Caco-2 (cell line): ENCODE measurements around the gene CPNE1. TPM values are rescaled to one million over a fixed set of nuclear protein-coding genes. Genes with fewer than 3 reads are reported as not detected.
A peak's percentile ranks its signal among the peaks of the same experiment; 100 is the strongest.
"Not testable (repeated sequence)": the region's sequence is repeated elsewhere in the genome, so short reads cannot be mapped to it uniquely, and the experiment has no call there.

ENCODE experiments used
- BruUV-seq: library from RNA; stranded (reverse); fragments of 400-500 nt; replicated peaks from 2 replicates; lab custom pipeline; 2021; lab: Mats Ljungman, UMichigan
- CTCF ChIA-PET: fragments of 300-600 bp; sonication (Branson Sonifier 250); formaldehyde crosslinking; loops from one replicate; lab custom pipeline; 2022; ENCODE audit warnings: antibody characterized with exemption; lab: Charles Lee
- POLR2A ChIA-PET: fragments of 300-600 bp; sonication (Branson Sonifier 250); formaldehyde crosslinking; loops from one replicate; lab custom pipeline; 2022; ENCODE audit warnings: antibody characterized with exemption; lab: Charles Lee
- DNase-seq, 2 experiments: peaks; one replicate each; pipeline versions ENCODE4 v3.0.0 to v3.0.0-alpha.2; 2020 to 2022
- H3K27me3 ChIP-seq: replicated peaks from 2 replicates; pipeline ENCODE4 v1.6.0; 2011; ENCODE audit warnings: low read length; ENCODE audit not compliant: control insufficient read depth, insufficient read depth
- H3K36me3 ChIP-seq: 2 replicates; pipeline ENCODE4 v1.5.1; 2011; ENCODE audit warnings: low read length; ENCODE audit not compliant: control insufficient read depth, insufficient read depth
- H3K4me1 ChIP-seq: fragments of 250-450 bp; sonication (Bioruptor Pico); 2 replicates; pipeline ENCODE4 v1.5.1; 2020; ENCODE audit warnings: mild to moderate bottlenecking
- H3K4me3 ChIP-seq: 2 replicates; pipeline ENCODE4 v1.5.1; 2011; ENCODE audit warnings: low read depth, mild to moderate bottlenecking, control low read depth, low read length
- H3K9me3 ChIP-seq: fragments of 250-450 bp; sonication (Bioruptor Pico); 2 replicates; pipeline ENCODE4 v1.5.1; 2020; ENCODE audit warnings: mild to moderate bottlenecking, moderate library complexity
- H3K27ac Mint-ChIP-seq: one replicate; pipeline ENCODE4 v1.8.0; 2022; ENCODE audit warnings: mixed read lengths; ENCODE audit not compliant: unreplicated experiment
- H3K27me3 Mint-ChIP-seq: one replicate; pipeline ENCODE4 v1.8.0; 2022; ENCODE audit warnings: mixed read lengths; ENCODE audit not compliant: insufficient read depth, unreplicated experiment
- H3K36me3 Mint-ChIP-seq: one replicate; pipeline ENCODE4 v1.8.0; 2022; ENCODE audit warnings: mild to moderate bottlenecking, mixed read lengths; ENCODE audit not compliant: insufficient read depth, unreplicated experiment
- H3K4me1 Mint-ChIP-seq: one replicate; pipeline ENCODE4 v1.8.0; 2022; ENCODE audit warnings: low read depth, mixed read lengths; ENCODE audit not compliant: unreplicated experiment
- H3K4me3 Mint-ChIP-seq: one replicate; pipeline ENCODE4 v1.8.0; 2022; ENCODE audit warnings: mild to moderate bottlenecking, moderate library complexity, mixed read lengths; ENCODE audit not compliant: unreplicated experiment
- H3K9me3 Mint-ChIP-seq: one replicate; pipeline ENCODE4 v1.8.0; 2022; ENCODE audit warnings: mixed read lengths; ENCODE audit not compliant: unreplicated experiment
- CTCF ChIP-seq, 2 experiments: fragments of 200-600 bp in 1 of 2; IDR thresholded peaks; 1 replicate in 1 of 2; 2 replicates in 1 of 2; pipeline versions ENCODE4 v1.5.1 to v1.8.0; 2011 to 2022; ENCODE audit warnings: antibody characterized with exemption in 1 of 2, control low read depth in 1 of 2, inconsistent platforms in 1 of 2, low read depth in 1 of 2, low read length in 1 of 2, mild to moderate bottlenecking in 1 of 2, moderate library complexity in 1 of 2; ENCODE audit not compliant: insufficient read depth in 1 of 2, severe bottlenecking in 1 of 2, unreplicated experiment in 1 of 2
- intact Hi-C: fragments of 100-400 bp; cut with micrococcal nuclease; formaldehyde crosslinking; loops from one replicate; pipeline ENCODE4 v1.10.0; 2022; ENCODE audit not compliant: unreplicated experiment
- total RNA-seq: library from RNA; stranded (reverse); gene quantifications from 2 replicates; pipeline ENCODE4 v1.2.3, GENCODE V29; 2022

Gene CPNE1
- total RNA-seq, 1 experiment from 2014 or later: 833 TPM

GRCh38 chr20:35695245-35695749 lies 30.6 kb upstream of the CPNE1 start:
- peak in 1 of 2 experiments; percentile 30 for DNase-seq
- H3K9me3 ChIP-seq: no peaks in the 10 kb centered on the region
- H3K36me3 ChIP-seq: peaks cover 2% of the 10 kb centered on the region; the same call in 1 of the 2 replicates
- Mint-ChIP-seq H3K36me3 (peaks cover 58% of the 10 kb centered on the region), H3K4me3 (no peak overlapping the region), H3K9me3 (no peaks in the 10 kb centered on the region), H3K4me1 (peaks cover 17% of the 10 kb centered on the region), H3K27me3 (no peaks in the 10 kb centered on the region), H3K27ac (no peak overlapping the region)
- no peak overlapping the region for H3K4me3 ChIP-seq
- no peaks in the 10 kb centered on the region for H3K27me3 ChIP-seq
- H3K4me1 ChIP-seq: peaks cover 15% of the 10 kb centered on the region
- intact Hi-C loops: loop anchor here (5.0 kb wide), 1 partner anchor 233 kb away; no protein-coding TSS in a partner anchor
- POLR2A ChIA-PET: no interaction called here
- no peak for TF ChIP-seq CTCF (IDR thresholded peaks at IDR 0.05; ENCODE audit: insufficient read depth in 1 of 2, low read depth in 1 of 2, low read length in 1 of 2, severe bottlenecking in 1 of 2, unreplicated experiment in 1 of 2)
- CTCF ChIA-PET: interaction anchor here (0.9 kb wide), 1 partner anchor 76 kb away, joined by 3 read pairs; no protein-coding TSS in a partner anchor
- BruUV-seq: no TSS peak

- Mint-ChIP-seq H3K4me1 (no peaks in the 10 kb centered on the region), H3K27ac (no peak overlapping the region), H3K4me3 (no peak overlapping the region), H3K27me3 (no peaks in the 10 kb centered on the region), H3K36me3 (peaks cover 61% of the 10 kb centered on the region), H3K9me3 (peaks cover 13% of the 10 kb centered on the region)
- DNase-seq: peak in 1 of 2 experiments; percentile 31
- Histone ChIP-seq H3K4me3 (no peak overlapping the region), H3K4me1 (no peaks in the 10 kb centered on the region), H3K9me3 (peaks cover 9% of the 10 kb centered on the region; the same call in 1 of the 2 replicates), H3K36me3 (peaks cover 8% of the 10 kb centered on the region), H3K27me3 (no peaks in the 10 kb centered on the region)
- POLR2A ChIA-PET: interaction anchor here (0.6 kb wide), 1 partner anchor 40 kb away, joined by 4 read pairs; no protein-coding TSS in a partner anchor
- no TSS peak for BruUV-seq
- intact Hi-C loops: no loop called here
- no peak for TF ChIP-seq CTCF (IDR thresholded peaks at IDR 0.05; ENCODE audit: insufficient read depth in 1 of 2, low read depth in 1 of 2, low read length in 1 of 2, severe bottlenecking in 1 of 2, unreplicated experiment in 1 of 2)
- CTCF ChIA-PET: no interaction called here
Observed at GRCh38 chr20:35690265-35690664, 25.6 kb upstream of the CPNE1 start.

GRCh38 chr20:35686872-35687271 lies 22.2 kb upstream of the CPNE1 start:
- not testable (repeated sequence) for BruUV-seq, H3K4me1 Mint-ChIP-seq
- POLR2A ChIA-PET: interaction anchor here (0.8 kb wide), 1 partner anchor 23 kb away, joined by 3 read pairs; the partner anchor contains the start of genes CPNE1 and RBM12

GRCh38 chr20:35685368-35685767 lies 20.7 kb upstream of the CPNE1 start:
- ChIA-PET CTCF (interaction anchor here (1.4 kb wide), 1 partner anchor 199 kb away, joined by 5 read pairs; no protein-coding TSS in a partner anchor), POLR2A (interaction anchor here (0.6 kb wide), 1 partner anchor 9 kb away, joined by 19 read pairs; no protein-coding TSS in a partner anchor)
- H3K4me3 ChIP-seq, intact Hi-C loops, H3K27me3 Mint-ChIP-seq, H3K4me1 Mint-ChIP-seq, H3K9me3 ChIP-seq, H3K4me3 Mint-ChIP-seq, H3K36me3 ChIP-seq, BruUV-seq, H3K27ac Mint-ChIP-seq, H3K27me3 ChIP-seq, H3K4me1 ChIP-seq: not testable (repeated sequence)
- peak in 1 of 2 experiments; percentile 19 for DNase-seq
- peaks cover 45% of the 10 kb centered on the region for H3K36me3 Mint-ChIP-seq
- peaks cover 13% of the 10 kb centered on the region for H3K9me3 Mint-ChIP-seq

More at GRCh38 chr20:35686872-35687271, 22.2 kb upstream of the CPNE1 start:
- intact Hi-C loops, H3K9me3 ChIP-seq, H3K4me3 ChIP-seq, H3K4me3 Mint-ChIP-seq, H3K4me1 ChIP-seq, H3K27ac Mint-ChIP-seq, H3K36me3 ChIP-seq, H3K27me3 Mint-ChIP-seq, H3K27me3 ChIP-seq: not testable (repeated sequence)
- CTCF ChIA-PET: interaction anchor here (0.6 to 1.4 kb wide), 4 partner anchors 23 to 301 kb away, joined by 3 to 5 read pairs (median 3); partner anchors contain the start of genes CPNE1 and RBM12
- peaks cover 13% of the 10 kb centered on the region for H3K9me3 Mint-ChIP-seq
- TF ChIP-seq CTCF (IDR thresholded peaks at IDR 0.05; ENCODE audit: insufficient read depth in 1 of 2, low read depth in 1 of 2, low read length in 1 of 2, severe bottlenecking in 1 of 2, unreplicated experiment in 1 of 2): peak; percentile 32 to 56
- H3K36me3 Mint-ChIP-seq: peaks cover 57% of the 10 kb centered on the region
- DNase-seq: peak; percentile 65 to 74
